Nephron (organoid): Measurements from ENCODE around the gene GNAL.
"Not testable (repeated sequence)": the region's sequence is repeated elsewhere in the genome, so short reads cannot be mapped to it uniquely, and the experiment has no call there.

Experiments
- H3K27ac Mint-ChIP-seq, 3 experiments: 2 replicates each; pipeline ENCODE4 v1.8.0; 2020; ENCODE audit warnings: mixed read lengths in 3 of 3, mild to moderate bottlenecking in 2 of 3, moderate library complexity in 1 of 3
- H3K27me3 Mint-ChIP-seq: 2 replicates; pipeline ENCODE4 v1.8.0; 2021; ENCODE audit warnings: low read depth, mild to moderate bottlenecking, moderate library complexity, mixed read lengths
- H3K36me3 Mint-ChIP-seq: 2 replicates; pipeline ENCODE4 v1.8.0; 2020; ENCODE audit warnings: low read depth, mixed read lengths
- H3K4me1 Mint-ChIP-seq: 2 replicates; pipeline ENCODE4 v1.8.0; 2020; ENCODE audit warnings: mixed read lengths
- H3K4me3 Mint-ChIP-seq, 3 experiments: 2 replicates each; pipeline ENCODE4 v1.8.0; 2020; ENCODE audit warnings: mild to moderate bottlenecking in 3 of 3, mixed read lengths in 3 of 3, moderate library complexity in 2 of 3
- H3K9me3 Mint-ChIP-seq: 2 replicates; pipeline ENCODE4 v1.8.0; 2020; ENCODE audit warnings: mixed read lengths
- TF ChIP-seq, protein P1 (sequence below), 3 experiments: fragments of 200-600 bp; sonication (generic); IDR thresholded peaks; one replicate each; pipeline ENCODE4 v1.5.0; 2021; ENCODE audit warnings: antibody characterized with exemption in 3 of 3; ENCODE audit not compliant: unreplicated experiment in 3 of 3

The GNAL gene

DNA sequence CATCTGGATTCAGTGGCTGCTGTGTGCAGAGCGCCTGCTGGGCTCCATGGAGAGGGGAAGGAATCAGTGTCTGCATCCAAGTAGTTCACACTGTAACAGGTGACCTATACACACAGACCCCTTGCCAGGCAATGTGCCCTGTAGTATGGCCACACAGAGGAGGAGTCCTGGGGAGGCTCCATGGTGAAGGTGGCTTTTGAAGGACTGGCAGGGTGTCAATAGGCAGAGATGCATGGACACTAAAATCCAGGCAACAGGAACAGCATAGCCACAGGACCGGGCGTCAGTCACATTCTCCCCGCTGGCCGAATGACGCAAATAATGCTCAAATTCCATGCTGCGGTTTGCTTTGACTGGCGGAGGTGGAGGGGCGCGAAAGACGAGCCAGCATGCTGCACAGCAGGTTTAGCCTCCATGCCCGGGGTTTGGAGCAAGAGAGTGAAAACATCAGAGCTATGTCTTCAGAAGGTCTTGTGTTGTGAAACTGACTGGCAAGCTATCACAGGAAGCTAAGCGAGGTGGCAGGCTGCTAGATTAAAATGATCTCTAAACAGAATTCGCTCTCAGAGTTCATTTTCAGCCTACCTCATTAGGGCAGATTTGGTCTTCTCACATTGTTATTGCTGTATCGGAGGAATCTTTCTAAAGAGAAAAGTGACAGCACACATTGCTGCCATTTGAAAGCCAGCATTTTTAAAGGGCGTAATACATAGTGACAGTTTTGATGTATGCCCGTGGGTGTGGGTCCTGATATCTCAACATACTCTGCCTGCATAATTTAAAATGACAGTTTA lies 161.0 kb downstream of the GNAL start:
- Mint-ChIP-seq H3K4me3 (peak overlapping the region; percentile 100), H3K4me1 (peaks cover 34% of the 10 kb centered on the region), H3K27me3 (peaks cover 4% of the 10 kb centered on the region), H3K36me3 (no peaks in the 10 kb centered on the region), H3K27ac (peak overlapping the region; percentile 92 to 99 (median 98)), H3K9me3 (no peaks in the 10 kb centered on the region)
- TF ChIP-seq, protein P1, sequence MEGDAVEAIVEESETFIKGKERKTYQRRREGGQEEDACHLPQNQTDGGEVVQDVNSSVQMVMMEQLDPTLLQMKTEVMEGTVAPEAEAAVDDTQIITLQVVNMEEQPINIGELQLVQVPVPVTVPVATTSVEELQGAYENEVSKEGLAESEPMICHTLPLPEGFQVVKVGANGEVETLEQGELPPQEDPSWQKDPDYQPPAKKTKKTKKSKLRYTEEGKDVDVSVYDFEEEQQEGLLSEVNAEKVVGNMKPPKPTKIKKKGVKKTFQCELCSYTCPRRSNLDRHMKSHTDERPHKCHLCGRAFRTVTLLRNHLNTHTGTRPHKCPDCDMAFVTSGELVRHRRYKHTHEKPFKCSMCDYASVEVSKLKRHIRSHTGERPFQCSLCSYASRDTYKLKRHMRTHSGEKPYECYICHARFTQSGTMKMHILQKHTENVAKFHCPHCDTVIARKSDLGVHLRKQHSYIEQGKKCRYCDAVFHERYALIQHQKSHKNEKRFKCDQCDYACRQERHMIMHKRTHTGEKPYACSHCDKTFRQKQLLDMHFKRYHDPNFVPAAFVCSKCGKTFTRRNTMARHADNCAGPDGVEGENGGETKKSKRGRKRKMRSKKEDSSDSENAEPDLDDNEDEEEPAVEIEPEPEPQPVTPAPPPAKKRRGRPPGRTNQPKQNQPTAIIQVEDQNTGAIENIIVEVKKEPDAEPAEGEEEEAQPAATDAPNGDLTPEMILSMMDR (IDR thresholded peaks at IDR 0.05; ENCODE audit: unreplicated experiment in 3 of 3) = no peak

DNA sequence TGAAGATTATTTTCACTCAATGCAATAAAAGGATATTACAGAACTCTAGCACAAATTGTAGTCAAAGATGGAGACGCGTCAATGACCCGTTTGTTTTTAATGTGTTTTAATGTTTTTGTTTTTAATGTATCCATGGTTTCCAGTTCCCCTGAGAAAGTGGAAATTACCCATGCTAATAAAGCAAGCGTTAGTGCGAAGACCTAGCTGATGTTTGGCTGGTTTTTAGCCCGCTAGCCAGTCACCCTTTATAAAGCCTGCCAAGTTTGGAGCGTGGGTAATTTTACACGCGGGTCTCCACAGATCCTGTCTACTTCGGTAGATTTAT lies 161.7 kb downstream of the GNAL start:
- no peaks in the 10 kb centered on the region for H3K9me3 Mint-ChIP-seq
- H3K27me3 Mint-ChIP-seq = peaks cover 4% of the 10 kb centered on the region
- peak overlapping the region; percentile 92 to 99 (median 98) for H3K27ac Mint-ChIP-seq
- H3K4me1 Mint-ChIP-seq = peaks cover 34% of the 10 kb centered on the region
- H3K4me3 Mint-ChIP-seq = peak overlapping the region; percentile 100
- TF ChIP-seq, protein P1 (IDR thresholded peaks at IDR 0.05; ENCODE audit: unreplicated experiment in 3 of 3) = no peak
- peaks cover 4% of the 10 kb centered on the region for H3K36me3 Mint-ChIP-seq

DNA sequence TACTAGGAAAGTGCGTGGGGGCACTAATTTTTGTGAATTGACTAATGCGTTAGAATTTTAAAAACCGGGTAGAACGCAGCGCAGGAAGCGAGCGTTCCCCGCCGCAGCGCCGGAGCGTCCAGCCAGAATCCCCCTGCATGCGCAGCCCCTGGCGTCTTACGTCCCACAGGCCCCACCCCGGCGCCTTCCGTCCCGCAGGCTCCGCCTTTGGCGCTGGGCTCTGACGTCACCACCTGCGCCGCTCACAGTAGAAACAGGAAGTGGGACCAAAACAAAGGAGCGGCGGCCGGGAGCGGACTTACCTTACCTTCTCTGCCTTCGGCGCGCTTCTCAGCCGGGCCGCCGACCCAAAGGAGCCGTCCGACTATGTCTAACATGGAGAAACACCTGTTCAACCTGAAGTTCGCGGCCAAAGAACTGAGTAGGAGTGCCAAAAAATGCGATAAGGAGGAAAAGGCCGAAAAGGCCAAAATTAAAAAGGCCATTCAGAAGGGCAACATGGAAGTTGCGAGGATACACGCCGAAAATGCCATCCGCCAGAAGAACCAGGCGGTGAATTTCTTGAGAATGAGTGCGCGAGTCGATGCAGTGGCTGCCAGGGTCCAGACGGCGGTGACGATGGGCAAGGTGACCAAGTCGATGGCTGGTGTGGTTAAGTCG lies 162.2 kb downstream of the GNAL start, which contains the start of gene CHMP1B:
Gene CHMP1B, plus strand, starts transcription at position 268 of the 660 bp plus-strand sequence. Its CDS starts 99 bp downstream, at position 367.
- Mint-ChIP-seq H3K36me3 (peaks cover 4% of the 10 kb centered on the region), H3K27me3 (peaks cover 4% of the 10 kb centered on the region), H3K27ac (peak within 1 kb of the TSS; percentile 92 to 99 (median 98)), H3K9me3 (no peaks in the 10 kb centered on the region), H3K4me1 (peaks cover 34% of the 10 kb centered on the region), H3K4me3 (peak within 1 kb of the TSS; percentile 100)
- TF ChIP-seq, protein P1 (IDR thresholded peaks at IDR 0.05; ENCODE audit: unreplicated experiment in 3 of 3) = no peak

DNA sequence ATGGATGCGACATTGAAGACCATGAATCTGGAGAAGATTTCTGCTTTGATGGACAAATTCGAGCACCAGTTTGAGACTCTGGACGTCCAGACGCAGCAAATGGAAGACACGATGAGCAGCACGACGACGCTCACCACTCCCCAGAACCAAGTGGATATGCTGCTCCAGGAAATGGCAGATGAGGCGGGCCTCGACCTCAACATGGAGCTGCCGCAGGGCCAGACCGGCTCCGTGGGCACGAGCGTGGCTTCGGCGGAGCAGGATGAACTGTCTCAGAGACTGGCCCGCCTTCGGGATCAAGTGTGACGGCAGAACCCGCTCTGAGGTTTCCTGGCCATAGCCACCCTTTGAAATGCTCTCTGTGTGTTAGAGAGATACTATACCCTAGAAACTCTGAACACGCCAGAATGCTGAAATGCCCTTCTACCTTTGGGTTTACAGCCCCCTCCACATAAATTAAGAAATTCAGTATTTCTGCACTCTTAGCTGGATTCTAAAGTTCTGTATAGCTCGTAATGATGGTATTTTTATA lies 162.8 kb downstream of the GNAL start:
- Mint-ChIP-seq H3K4me3 (peak overlapping the region; percentile 100), H3K27ac (peak overlapping the region; percentile 92 to 99 (median 98)), H3K4me1 (peaks cover 35% of the 10 kb centered on the region), H3K36me3 (peaks cover 4% of the 10 kb centered on the region), H3K9me3 (no peaks in the 10 kb centered on the region), H3K27me3 (peaks cover 4% of the 10 kb centered on the region)
- TF ChIP-seq, protein P1 (IDR thresholded peaks at IDR 0.05; ENCODE audit: unreplicated experiment in 3 of 3) = no peak

DNA sequence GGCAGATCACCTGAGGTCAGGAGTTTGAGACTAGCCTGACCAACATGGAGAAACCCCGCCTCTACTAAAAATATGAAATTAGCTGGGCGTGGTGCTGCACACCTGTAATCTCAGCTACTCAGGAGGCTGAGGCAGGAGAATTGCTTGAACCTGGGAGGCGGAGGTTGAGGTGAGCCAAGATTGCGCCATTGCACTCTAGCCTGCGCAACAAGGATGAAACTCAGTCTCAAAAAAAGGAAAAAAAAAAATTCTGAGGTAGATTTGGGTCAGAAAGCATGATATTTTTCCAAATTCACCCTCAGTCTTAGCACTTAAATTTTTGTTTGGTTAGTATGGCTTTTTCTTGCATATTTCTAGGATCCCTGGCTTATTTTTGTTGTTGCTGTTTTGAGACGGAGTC lies 165.5 kb downstream of the GNAL start:
- Mint-ChIP-seq H3K4me1 (peaks cover 55% of the 10 kb centered on the region), H3K4me3 (peak overlapping the region; percentile 36 to 73 (median 63))
- H3K36me3 Mint-ChIP-seq, H3K27me3 Mint-ChIP-seq, H3K27ac Mint-ChIP-seq, H3K9me3 Mint-ChIP-seq: not testable (repeated sequence)

DNA sequence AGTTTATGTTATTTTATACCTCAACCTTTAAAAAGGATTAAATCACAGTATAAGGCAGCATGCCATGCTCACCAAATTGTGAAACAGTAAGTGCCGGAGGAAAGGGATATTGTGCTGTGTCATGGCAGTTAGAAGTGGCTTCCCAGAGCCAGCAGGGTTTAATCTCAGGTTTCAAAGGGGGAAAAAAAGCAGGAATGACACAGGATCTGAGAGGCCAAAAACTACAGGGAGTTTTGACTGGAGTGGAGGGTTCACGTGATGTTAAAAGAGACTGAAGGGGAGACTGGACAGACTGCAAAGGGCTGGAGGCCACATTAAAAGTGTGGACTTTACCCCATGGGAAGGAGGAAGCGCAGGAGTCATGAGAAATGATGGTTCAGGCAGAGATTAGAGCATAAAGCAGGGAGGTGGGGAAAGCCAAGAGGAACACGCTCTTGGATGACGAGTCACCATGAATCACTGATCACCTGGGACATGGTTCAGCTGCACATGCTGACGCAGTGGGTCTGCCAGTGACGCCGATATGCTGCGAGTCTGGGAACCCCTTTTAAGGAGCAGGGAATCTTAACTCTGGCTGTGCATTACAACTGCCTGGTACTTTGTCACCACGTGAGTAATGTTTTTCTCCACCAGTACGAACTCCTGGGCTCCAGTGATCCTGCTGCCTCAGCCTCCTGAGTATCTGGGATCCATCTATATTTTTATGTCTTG lies 168.3 kb downstream of the GNAL start:
- H3K4me1 Mint-ChIP-seq = peaks cover 37% of the 10 kb centered on the region
- H3K4me3 Mint-ChIP-seq = peak overlapping the region; percentile 51 to 68 (median 66)
- H3K36me3 Mint-ChIP-seq = peaks cover 4% of the 10 kb centered on the region
- TF ChIP-seq, protein P1 (IDR thresholded peaks at IDR 0.05; ENCODE audit: unreplicated experiment in 3 of 3) = no peak
- H3K27me3 Mint-ChIP-seq = no peaks in the 10 kb centered on the region
- no peaks in the 10 kb centered on the region for H3K9me3 Mint-ChIP-seq
- H3K27ac Mint-ChIP-seq = peak overlapping the region; percentile 69 to 94 (median 88)
